Measurements from ENCODE around the gene FEM1B. TPM values are rescaled to one million over a fixed set of nuclear protein-coding genes. Genes with fewer than 3 reads are reported as not detected.
"Not testable (repeated sequence)": the region's sequence is repeated elsewhere in the genome, so short reads cannot be mapped to it uniquely, and the experiment has no call there.

FEM1B gene
- 10 to 100 TPM; 40.3 to 43.7 TPM for total RNA-seq

DNA sequence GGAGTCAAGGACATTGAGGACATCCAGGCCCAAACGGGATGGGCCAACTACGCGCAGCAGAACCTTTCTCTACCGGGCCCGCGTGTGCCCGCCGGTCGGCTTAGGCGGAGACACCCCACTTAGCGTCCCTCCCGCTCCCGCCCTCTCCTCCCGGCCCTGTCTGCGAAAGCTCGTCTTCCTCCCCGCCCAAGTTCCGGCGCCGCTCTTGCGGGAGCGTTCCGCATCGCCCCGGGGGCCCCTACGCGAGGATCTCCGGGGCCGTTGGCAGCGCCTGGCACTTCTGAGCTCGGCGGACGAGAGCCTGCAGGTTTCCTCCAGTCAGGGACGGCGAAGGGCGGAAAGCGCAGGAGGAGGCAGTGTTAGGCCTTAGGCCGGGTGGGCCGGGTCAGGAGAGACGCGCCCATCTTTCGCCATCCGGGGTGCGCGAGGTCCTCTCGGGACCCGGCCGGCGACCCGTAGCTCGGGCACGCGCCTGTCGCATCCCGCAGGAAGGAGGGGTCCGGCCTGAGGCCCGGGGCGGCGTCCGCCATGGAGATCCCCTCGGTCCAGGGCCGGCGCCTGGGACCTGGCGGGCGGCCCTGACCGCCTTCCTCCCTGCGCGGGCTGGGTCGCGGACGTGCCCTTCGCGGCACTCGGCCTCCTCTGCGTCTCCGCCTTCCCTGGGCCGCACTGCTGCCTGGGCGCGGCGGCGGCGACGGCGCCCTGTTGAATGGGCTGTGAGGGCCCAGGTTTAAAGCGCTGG, at the start of gene FEM1B:
Gene FEM1B (plus strand): TSS at position 143 of the 742 bp plus-strand sequence. CDS start 673 bp downstream, outside the sequence.
- Mint-ChIP-seq H3K27ac (peak within 1 kb of the TSS; percentile 96 to 100), H3K36me3 (peaks cover 26 to 27% of the 10 kb centered on the region in 2 donors), H3K9me3 (no peaks in the 10 kb centered on the region)
- ATAC-seq, result peak; percentile 74 to 85
- DNase-seq (ENCODE audit: low spot score in 2 of 2), result peak; percentile 82 to 85

DNA sequence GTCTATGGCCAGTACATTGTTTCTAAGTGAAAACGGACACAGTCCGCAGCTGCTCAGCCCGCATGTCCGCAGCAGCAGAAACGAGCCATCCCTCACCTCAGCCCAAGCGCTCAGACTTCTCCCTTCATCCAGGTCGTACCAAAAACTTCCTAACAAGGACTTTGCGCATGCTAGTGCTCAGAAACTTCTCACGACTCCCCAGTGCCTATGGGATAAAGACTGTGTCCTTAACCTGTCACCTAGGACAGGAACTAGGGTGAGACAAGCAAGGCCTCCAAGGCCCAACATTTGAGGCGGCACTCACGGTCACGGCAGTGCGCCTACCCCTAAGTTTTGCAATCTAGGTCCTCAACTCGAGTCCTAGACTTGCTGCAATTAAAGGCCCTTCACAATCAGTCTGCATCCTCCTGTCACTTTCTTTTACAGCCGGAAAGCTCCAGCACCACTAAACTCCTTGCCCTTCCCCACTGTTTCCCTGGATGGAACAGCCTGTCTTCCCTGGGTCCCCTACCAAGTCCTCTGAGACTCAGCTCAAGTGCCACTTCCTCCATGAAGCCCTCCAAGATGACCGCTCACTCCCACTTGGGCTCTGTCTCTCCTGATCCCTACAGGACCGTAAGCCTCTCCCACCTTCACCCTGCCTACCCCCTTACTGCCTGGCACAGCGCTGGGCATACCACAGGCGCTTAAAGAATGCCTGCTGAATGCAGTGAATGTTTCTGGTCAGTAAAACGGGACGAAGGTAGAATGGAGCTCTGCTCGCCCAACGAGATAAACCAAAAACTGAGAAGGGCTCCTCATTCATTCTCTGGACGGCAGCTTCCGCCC, 49.2 kb upstream of the FEM1B start:
- no peaks in the 10 kb centered on the region for H3K9me3 Mint-ChIP-seq
- no peak for ATAC-seq
- H3K27ac Mint-ChIP-seq, result peak overlapping the region; percentile 87 to 98
- peaks cover 9 to 14% of the 10 kb centered on the region in 2 donors for H3K36me3 Mint-ChIP-seq
- no peak for DNase-seq (ENCODE audit: low spot score in 2 of 2)

GRCh38 chr15:68228971-68229385, 48.6 kb upstream of the FEM1B start:
- Mint-ChIP-seq H3K27ac (peak overlapping the region; percentile 87 to 98), H3K9me3 (no peaks in the 10 kb centered on the region), H3K36me3 (peaks cover 9 to 14% of the 10 kb centered on the region in 2 donors)
- ATAC-seq (no peak), DNase-seq (ENCODE audit: low spot score in 2 of 2) (peak in 1 of 2 donors; percentile 24)

GRCh38 chr15:68229386-68230156, 48.0 kb upstream of the FEM1B start, which contains the start of gene CLN6:
TSS of gene CLN6 (minus strand) at chr15:68229728. CDS start at chr15:68229584, 144 bp downstream.
- peak within 1 kb of the TSS; percentile 87 to 98 for H3K27ac Mint-ChIP-seq
- peaks cover 9 to 14% of the 10 kb centered on the region in 2 donors for H3K36me3 Mint-ChIP-seq
- H3K9me3 Mint-ChIP-seq, result no peaks in the 10 kb centered on the region
- ATAC-seq (peak; percentile 87 to 91), DNase-seq (ENCODE audit: low spot score in 2 of 2) (peak; percentile 78 to 81)

DNA sequence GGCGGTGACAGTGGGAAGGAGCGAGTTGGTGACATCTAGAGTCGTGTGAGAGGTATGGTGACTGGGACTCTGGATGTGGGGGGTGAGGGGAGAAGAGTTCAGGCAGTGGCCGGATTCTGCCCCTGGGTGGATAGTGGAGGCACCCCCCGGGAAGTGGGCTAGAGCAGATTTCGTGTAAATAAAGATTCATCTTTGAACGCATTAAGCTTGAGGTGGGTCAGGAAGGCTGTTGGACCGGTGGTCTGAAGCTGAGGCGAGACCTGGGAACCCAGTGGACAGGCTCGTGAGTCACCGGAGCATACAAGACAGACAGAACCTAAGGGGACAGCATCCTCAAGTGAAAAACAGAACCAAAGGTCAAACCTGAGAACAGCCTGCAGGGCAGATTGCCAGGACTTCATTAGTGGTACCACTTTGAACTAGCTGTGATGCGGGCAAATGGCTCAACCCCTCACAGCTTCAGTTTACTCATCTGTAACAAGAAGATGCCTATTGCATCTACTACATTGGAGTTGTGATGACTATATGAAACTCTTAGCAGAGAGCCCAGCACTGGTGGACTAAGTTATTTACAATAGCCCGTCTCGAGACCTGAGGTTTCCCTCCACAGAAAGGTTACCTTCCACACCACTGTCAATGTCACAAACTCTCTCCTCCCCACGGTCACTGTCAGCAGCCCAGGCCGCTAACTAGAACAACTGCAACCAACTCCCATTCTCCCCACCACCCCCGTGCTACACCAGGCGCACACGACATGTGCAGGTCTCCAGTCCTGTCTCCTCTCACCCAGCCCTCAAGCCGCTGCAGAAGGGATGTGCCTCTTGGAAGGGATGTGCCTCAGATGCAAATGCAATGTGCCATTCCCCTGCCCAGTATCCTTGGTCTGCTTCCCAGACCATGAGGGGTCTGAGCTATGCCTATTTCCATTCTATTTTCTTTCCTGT, 47.1 kb upstream of the FEM1B start:
- peak overlapping the region; percentile 81 to 87 for H3K27ac Mint-ChIP-seq
- no peak for ATAC-seq
- no peak for DNase-seq (ENCODE audit: low spot score in 2 of 2)
- H3K9me3 Mint-ChIP-seq, result no peaks in the 10 kb centered on the region
- H3K36me3 Mint-ChIP-seq, result peaks cover 9 to 14% of the 10 kb centered on the region in 2 donors

- Mint-ChIP-seq H3K27ac (no peak overlapping the region), H3K9me3 (no peaks in the 10 kb centered on the region), H3K36me3 (peaks cover 9 to 14% of the 10 kb centered on the region in 2 donors)
- ATAC-seq, result no peak
- no peak for DNase-seq (ENCODE audit: low spot score in 2 of 2)
These were observed 46.3 kb upstream of the FEM1B start for GRCh38 chr15:68231102-68231818.

DNA sequence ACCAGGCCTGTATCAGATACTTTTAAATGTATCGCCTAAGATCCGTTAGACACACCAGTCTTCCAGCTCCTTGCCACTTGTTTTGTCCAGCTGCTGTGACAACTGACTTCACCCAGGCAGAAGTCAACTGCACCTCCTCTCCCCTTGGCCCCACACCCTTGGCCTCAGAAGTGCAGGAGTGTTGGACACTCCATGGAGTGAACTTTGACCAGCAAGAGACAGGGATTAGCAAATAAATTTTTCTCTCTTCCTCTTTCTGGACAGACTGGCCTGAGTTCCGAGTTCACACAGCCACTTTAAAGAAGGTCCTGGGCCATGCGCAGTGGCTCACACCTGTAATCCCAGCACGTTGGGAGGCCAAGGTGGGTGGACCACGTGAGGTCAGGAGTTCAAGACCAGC, 45.1 kb upstream of the FEM1B start:
- H3K36me3 Mint-ChIP-seq, result peaks cover 9 to 13% of the 10 kb centered on the region in 2 donors

DNA sequence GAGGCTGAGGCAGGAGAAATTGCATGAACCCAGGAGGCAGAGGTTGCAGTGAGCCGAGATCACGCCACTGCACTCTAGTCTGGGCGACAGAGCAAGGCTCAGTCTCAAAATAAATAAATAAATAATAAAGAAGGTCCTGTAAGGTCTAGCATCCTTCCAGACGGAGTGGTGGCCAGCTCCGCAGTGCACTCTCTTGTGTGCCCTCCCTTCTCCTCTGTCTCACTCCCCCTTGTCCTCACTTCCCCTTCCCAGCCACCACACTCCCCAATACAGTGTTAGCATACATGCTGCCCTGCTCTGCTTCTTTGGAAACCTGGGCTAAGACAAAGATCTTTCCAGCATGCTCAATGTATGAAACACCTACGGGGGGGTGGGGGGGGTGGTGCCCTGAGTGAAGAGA, 44.6 kb upstream of the FEM1B start:
- DNase-seq (ENCODE audit: low spot score in 2 of 2) (no peak), ATAC-seq (no peak)
- Mint-ChIP-seq H3K27ac (no peak overlapping the region), H3K36me3 (peaks cover 9% of the 10 kb centered on the region in 2 donors), H3K9me3 (no peaks in the 10 kb centered on the region)

More for the DNA sequence above, 45.1 kb upstream of the FEM1B start:
- Mint-ChIP-seq H3K27ac (no peak overlapping the region), H3K9me3 (no peaks in the 10 kb centered on the region)
- DNase-seq (ENCODE audit: low spot score in 2 of 2) (no peak), ATAC-seq (no peak)

- no peak overlapping the region for H3K27ac Mint-ChIP-seq
- DNase-seq (ENCODE audit: low spot score in 2 of 2), result no peak
- H3K9me3 Mint-ChIP-seq, result no peaks in the 10 kb centered on the region
- no peak for ATAC-seq
- H3K36me3 Mint-ChIP-seq, result no peaks in the 10 kb centered on the region
These were observed 43.5 kb upstream of the FEM1B start for GRCh38 chr15:68234060-68234459.

DNA sequence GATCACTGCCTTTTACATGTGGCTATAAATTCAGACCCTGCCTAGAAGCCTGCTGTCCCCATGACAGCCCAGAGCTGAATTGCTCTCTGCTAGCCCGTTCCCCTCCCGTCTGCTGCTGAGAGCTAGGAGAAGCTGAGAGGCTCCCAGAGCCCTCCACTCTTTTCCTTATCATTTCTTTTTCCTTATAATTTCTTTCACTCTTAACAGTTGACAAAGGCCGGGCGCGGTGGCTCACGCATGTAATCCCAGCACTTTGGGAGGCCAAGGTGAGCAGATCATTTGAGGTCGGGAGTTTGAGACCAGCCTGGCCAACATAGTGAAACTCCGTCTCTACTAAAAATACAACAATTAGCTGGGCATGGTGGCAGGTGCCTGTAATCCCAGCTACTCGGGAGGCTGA, 43.0 kb upstream of the FEM1B start:
- not testable (repeated sequence) for DNase-seq (ENCODE audit: low spot score in 2 of 2); ATAC-seq; H3K27ac Mint-ChIP-seq; H3K36me3 Mint-ChIP-seq; H3K9me3 Mint-ChIP-seq

DNA sequence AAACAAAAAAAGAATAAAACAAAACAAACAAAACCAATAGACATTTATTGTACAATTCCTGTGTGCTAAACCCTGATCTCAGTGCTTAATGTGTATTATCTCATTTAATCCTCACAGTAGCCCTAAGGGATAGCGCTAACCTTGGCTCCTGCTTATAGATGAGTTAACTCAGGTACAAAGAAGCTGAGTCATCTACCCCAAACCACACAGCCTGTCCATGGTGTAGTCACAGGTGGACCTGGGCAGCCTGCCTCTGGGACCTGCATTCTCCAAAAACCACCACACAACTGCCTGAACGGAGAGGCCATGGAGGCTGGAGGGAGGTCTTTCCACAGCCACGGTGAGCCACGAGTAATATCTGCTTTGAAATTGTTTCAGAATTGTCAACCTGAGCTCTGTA, 42.5 kb upstream of the FEM1B start:
- DNase-seq (ENCODE audit: low spot score in 2 of 2) (no peak), ATAC-seq (no peak)
- H3K36me3 Mint-ChIP-seq, result no peaks in the 10 kb centered on the region
- no peaks in the 10 kb centered on the region for H3K9me3 Mint-ChIP-seq
- H3K27ac Mint-ChIP-seq, result no peak overlapping the region

GRCh38 chr15:68239025-68239424, 38.5 kb upstream of the FEM1B start:
- Mint-ChIP-seq H3K36me3 (peaks cover 9 to 14% of the 10 kb centered on the region in 2 donors), H3K27ac (no peak overlapping the region), H3K9me3 (peaks cover 0 to 11% of the 10 kb centered on the region in 2 donors)
- no peak for ATAC-seq
- DNase-seq (ENCODE audit: low spot score in 2 of 2), result no peak

DNA sequence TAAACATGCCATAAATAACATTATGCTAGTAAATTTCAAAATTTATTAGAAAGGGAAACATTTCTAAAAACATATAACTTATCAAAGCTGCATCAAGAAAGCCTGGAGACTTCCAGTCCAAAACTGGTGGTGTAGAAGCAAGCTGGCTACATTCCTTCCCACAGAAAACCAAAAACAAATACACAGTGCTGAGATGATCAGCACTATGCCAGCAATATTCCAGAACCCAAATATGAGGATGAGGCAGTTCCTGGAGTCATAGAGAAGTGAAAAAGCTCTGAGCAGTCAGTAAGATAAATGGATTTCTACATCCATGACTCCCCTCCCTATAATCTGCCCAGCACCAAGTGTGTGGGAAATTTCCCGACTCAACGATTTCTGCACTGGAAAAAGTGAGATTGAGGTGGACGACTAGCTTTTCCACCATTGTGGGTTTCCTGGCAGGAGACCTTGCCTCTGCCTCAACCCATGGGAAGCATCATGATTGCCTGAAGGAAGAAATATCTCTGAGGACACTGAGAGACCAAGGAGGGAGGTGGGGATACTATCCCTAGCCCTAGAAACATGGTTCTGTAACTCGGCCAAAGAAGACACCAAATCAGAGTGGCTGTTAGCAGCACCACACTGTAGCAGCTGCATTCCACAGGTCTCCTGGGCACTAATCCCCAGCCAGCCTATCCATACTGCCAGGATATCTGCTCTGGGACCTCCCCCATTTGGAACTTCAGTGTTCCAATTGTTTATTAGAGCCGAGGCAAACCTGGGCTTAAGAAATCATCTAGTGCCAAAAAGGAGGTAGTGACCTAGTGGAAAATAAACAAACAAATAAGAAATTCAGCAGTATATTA, 36.2 kb upstream of the FEM1B start:
- Mint-ChIP-seq H3K36me3 (peaks cover 17 to 20% of the 10 kb centered on the region in 2 donors), H3K27ac (no peak overlapping the region), H3K9me3 (peaks cover 0 to 11% of the 10 kb centered on the region in 2 donors)
- ATAC-seq (no peak), DNase-seq (ENCODE audit: low spot score in 2 of 2) (no peak)

DNA sequence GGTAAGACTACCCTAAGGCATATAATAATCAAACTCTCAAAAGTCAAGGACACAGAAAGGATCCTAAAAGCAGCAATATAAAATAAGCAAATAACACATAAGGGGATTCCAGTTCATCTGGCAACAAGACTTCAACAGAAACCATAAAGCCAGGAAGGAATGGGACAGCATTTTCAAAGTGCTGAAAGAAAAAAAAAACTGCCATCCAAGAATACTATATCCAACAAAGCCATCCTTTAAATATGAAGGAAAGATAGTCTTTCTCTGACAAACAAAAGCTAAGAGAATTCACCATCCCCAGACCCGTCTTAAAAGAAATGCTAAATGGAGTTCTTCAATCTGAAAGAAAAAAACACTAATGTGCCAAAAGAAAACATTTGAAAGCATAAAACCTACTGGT, 33.3 kb upstream of the FEM1B start:
- peaks cover 17 to 20% of the 10 kb centered on the region in 2 donors for H3K36me3 Mint-ChIP-seq
- no peak overlapping the region for H3K27ac Mint-ChIP-seq
- DNase-seq (ENCODE audit: low spot score in 2 of 2), result no peak
- no peak for ATAC-seq
- H3K9me3 Mint-ChIP-seq, result peaks cover 0 to 11% of the 10 kb centered on the region in 2 donors

All from activated naive CD4-positive, alpha-beta T cell treated with anti-CD3 and anti-CD28 coated beads, Interleukin-2, amount 50 U/mL, for 72 hours (primary cell).